ENCODE results near the gene NF2.

- TF ChIP-seq EZH2phosphoT487 (IDR thresholded peaks at IDR 0.05; ENCODE audit: insufficient read depth, low read depth): no peak
- no peak for TF ChIP-seq EZH2 (IDR thresholded peaks at IDR 0.05; ENCODE audit: insufficient read depth, poor library complexity, severe bottlenecking)
These were observed 98.8 kb downstream of the NF2 start for GRCh38 chr22:29702000-29702930.
